GM18951 (cell line): ENCODE results near the gene MMEL1.

Experiments used
- POLR2A ChIP-seq: IDR thresholded peaks from 4 replicates; pipeline ENCODE4 v1.6.1; 2011; ENCODE audit warnings: mild to moderate bottlenecking; ENCODE audit not compliant: insufficient read length, insufficient read depth; ENCODE audit errors: extremely low read depth
- in situ Hi-C: fragments of 300-500 bp; cut with MboI; formaldehyde crosslinking; loops from one replicate; pipeline ENCODE4 v1.12.0; 2022; ENCODE audit warnings: low sequenced_read_pairs, mixed read lengths, inconsistent platforms; ENCODE audit not compliant: unreplicated experiment

MMEL1 gene

GRCh38 chr1:2639203-2639602 lies 6.4 kb upstream of the MMEL1 start:
- in situ Hi-C loops = no loop called here

DNA sequence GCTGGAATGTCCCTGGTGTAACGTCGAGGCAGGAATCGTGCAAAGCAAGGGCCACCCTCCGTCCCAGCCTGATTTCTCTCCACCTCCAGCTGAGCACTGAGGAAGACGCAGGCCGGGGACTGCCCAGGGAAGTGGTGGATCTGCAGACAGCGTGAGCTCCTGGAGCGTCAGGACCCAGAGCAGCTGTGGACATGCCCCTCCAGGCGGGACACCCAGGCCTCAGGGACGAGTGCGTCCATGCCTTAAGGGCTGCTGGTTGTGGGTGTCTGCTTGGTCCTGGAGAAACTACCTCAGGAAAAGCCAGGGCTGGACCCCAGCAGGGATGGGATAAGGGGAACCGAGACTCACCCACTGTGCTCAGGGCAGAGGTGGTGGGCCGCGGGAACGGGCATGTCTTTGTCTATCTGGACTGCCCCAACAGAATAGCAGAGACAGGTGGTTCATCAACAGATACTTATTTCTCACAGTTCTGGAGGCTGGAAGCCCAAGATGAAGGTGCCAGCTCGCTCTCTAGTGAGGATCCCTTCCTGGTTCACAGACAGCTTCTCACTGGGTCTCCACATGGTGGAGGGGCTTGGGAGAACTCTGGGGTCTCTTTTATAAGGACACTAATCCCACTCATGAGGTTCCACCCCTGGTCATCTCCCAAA lies 5.8 kb upstream of the MMEL1 start:
- no peak for TF ChIP-seq POLR2A
- in situ Hi-C loops = no loop called here

More at GRCh38 chr1:2639203-2639602, 6.4 kb upstream of the MMEL1 start:
- no peak for TF ChIP-seq POLR2A

GRCh38 chr1:2637442-2638145 lies 4.8 kb upstream of the MMEL1 start:
- no peak for TF ChIP-seq POLR2A
- in situ Hi-C loops = no loop called here

GRCh38 chr1:2636733-2637132 lies 3.9 kb upstream of the MMEL1 start:
- TF ChIP-seq POLR2A = no peak
- in situ Hi-C loops = no loop called here

- in situ Hi-C loops = no loop called here
- no peak for TF ChIP-seq POLR2A
These were observed 2.7 kb upstream of the MMEL1 start for GRCh38 chr1:2635361-2636010.

GRCh38 chr1:2633936-2634491 lies 1.2 kb upstream of the MMEL1 start:
- in situ Hi-C loops = no loop called here
- no peak for TF ChIP-seq POLR2A

GRCh38 chr1:2633366-2633935 lies 635 bp upstream of the MMEL1 start:
- no peak for TF ChIP-seq POLR2A
- in situ Hi-C loops = no loop called here

DNA sequence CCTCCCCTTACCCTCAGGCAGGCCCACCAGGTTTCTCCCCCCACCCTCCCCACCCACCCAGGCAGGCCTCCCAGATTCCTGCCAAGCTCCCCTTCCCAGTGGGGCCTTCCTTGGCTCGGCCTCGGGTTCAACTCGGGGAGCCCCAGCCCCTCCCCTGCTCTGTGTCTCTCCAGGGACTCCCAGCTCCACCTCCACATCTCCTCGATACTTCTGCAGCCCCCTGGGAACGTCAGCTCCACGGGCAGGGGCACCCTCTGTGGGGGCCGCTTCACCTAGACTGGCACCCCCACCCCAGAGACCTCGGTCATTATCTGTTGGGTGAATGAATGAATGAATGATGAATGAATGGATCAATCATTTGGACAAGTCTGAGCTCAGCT lies 775 bp downstream of the MMEL1 start:
- in situ Hi-C loops = no loop called here
- TF ChIP-seq POLR2A = no peak

GRCh38 chr1:2631136-2632050 lies 1.4 kb downstream of the MMEL1 start:
- in situ Hi-C loops = no loop called here
- TF ChIP-seq POLR2A = no peak

GRCh38 chr1:2630498-2631135 lies 2.2 kb downstream of the MMEL1 start:
- in situ Hi-C loops = no loop called here
- TF ChIP-seq POLR2A = no peak

- no peak for TF ChIP-seq POLR2A
- in situ Hi-C loops = no loop called here
These were observed 3.0 kb downstream of the MMEL1 start for GRCh38 chr1:2629627-2630497.
